MG63 (cell line): ENCODE data around the gene UST. TPM values are rescaled to one million over a fixed set of nuclear protein-coding genes. Genes with fewer than 3 reads are reported as not detected.
"Not testable (repeated sequence)": the region's sequence is repeated elsewhere in the genome, so short reads cannot be mapped to it uniquely, and the experiment has no call there.

Experiments used
- DNase-seq: peaks from one replicate; pipeline ENCODE4 v3.0.0-alpha.2; 2020
- H3K27me3 ChIP-seq: fragments of 250-450 bp; sonication (Bioruptor Pico); 2 replicates; pipeline ENCODE4 v1.5.1; 2020; ENCODE audit warnings: mild to moderate bottlenecking, moderate library complexity
- H3K36me3 ChIP-seq: fragments of 250-450 bp; sonication (Bioruptor Pico); 2 replicates; pipeline ENCODE4 v1.5.1; 2020; ENCODE audit warnings: mild to moderate bottlenecking, moderate library complexity
- H3K4me3 ChIP-seq: fragments of 250-450 bp; sonication (Bioruptor Pico); 2 replicates; pipeline ENCODE4 v1.5.1; 2020; ENCODE audit warnings: mild to moderate bottlenecking, moderate library complexity
- H3K9me3 ChIP-seq: fragments of 250-450 bp; sonication (Bioruptor Pico); 2 replicates; pipeline ENCODE4 v1.5.1; 2020; ENCODE audit warnings: mild to moderate bottlenecking, moderate library complexity
- total RNA-seq: library from RNA; depleted of rRNA; stranded (reverse); fragments of >200 nt; shearing (Covaris generic); gene quantifications from 2 replicates; pipeline ENCODE4 v1.2.3, GENCODE V29; 2014; ENCODE audit warnings: low replicate concordance

The UST gene
- total RNA-seq, 1 experiment from 2014 or later: 22.0 TPM

DNA sequence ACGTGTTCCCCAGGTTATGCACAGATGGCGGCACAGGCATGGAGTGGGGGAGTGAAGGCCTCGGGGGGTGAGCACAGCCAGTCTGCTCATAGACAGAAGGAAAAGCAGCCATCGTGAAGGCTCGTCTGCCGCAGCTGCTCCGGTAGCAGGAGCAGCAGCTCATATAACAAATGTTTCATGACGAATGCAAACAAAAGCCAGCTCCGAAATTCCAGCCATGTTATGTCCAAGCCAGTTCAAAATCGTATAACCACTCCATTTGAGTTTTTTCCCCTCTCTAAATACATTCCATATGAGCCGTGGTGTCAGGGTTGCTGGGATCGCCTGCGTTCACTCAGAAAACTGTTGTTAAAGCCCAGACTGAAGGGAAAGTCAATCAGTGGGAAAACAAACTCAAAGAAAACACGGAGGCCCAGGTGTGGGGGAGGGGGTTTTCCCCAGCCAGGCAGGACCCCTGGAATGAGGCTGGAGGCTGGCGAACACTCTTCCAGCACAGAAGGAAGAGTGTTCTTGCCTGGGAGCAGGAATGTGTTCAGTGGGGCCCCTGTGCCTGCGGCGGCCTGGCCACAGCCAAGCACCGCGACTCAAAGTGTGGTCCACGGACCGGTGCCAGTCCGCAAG, 290.3 kb downstream of the UST start:
- Histone ChIP-seq H3K9me3 (no peaks in the 10 kb centered on the region), H3K36me3 (no peaks in the 10 kb centered on the region; the same call in 1 of the 2 replicates), H3K27me3 (no peaks in the 10 kb centered on the region), H3K4me3 (no peak overlapping the region)
- no peak for DNase-seq

DNA sequence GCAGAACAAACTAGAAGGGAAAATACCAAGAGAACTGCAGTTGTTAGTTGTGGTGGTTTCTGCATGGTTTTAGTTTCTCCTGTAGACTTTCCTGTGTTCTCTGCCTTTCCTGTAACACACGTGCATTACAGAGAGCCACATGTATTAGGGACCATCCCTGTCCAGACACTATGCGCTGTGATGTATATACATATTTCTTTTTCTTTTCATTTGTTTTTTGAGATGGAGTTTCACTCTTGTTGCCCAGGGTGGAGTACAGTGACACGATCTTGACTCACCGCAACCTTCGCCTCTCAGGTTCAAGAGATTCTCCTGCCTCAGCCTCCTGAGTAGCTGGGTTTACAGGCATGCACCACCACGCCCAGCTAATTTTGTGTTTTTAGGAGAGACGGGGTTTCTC, 292.2 kb downstream of the UST start:
- not testable (repeated sequence) for DNase-seq, H3K27me3 ChIP-seq, H3K4me3 ChIP-seq, H3K9me3 ChIP-seq, H3K36me3 ChIP-seq

DNA sequence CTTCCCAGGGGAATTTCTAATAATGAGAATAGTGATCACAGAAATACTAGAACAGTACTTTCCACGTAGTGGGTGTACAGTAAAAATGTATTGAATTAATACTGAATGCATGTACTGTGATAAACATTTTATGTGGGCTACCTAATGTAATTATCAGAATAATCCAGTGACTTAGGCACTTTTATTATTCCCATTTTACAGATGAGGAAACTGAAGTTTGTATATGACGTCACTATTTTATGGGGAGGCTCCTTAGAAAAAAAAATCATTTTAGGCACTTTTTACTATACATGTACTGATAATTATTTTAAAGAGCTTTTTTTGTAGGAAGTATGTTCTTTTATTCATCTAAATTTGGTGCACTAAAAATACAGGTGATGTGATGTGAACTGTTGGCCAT, 295.1 kb downstream of the UST start:
- H3K9me3 ChIP-seq: no peaks in the 10 kb centered on the region
- no peak for DNase-seq
- no peaks in the 10 kb centered on the region for H3K27me3 ChIP-seq

DNA sequence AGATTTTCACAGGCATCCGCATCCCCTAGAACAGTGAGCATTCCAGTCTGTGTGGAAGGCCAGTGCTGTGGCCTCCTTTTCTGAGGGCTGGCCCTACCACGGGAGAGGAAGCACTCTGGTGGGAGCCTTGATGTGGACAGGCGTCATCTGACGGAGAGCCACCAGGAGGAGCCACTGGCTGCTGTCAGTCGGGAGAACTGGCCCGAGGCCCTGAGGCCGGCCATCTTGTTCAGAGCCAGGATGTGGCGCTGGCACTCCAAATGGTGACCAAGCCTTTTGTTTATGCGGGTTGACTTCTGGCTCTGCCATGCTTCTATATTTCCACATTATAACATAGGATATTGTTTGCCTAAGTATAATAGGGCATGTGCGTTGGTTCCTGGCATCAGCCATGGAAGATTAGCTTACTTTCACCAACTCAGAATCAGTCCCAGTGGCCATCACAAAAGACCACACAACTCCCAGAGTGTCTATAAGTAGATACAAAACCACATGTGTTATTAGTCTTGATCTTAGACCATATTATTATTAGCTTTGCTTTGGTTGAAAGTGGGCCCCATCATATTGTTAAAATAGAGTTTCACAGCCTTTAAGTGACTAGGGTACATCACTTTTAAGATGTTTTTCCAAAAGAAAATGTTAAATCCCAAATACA, 296.8 kb downstream of the UST start:
- peak; percentile 70 for DNase-seq
- no peaks in the 10 kb centered on the region; the same call in 1 of the 2 replicates for H3K36me3 ChIP-seq
- no peaks in the 10 kb centered on the region for H3K9me3 ChIP-seq
- H3K27me3 ChIP-seq: no peaks in the 10 kb centered on the region
- no peak overlapping the region for H3K4me3 ChIP-seq

More for the DNA sequence above, 295.1 kb downstream of the UST start:
- Histone ChIP-seq H3K4me3 (no peak overlapping the region), H3K36me3 (no peaks in the 10 kb centered on the region; the same call in 1 of the 2 replicates)

DNA sequence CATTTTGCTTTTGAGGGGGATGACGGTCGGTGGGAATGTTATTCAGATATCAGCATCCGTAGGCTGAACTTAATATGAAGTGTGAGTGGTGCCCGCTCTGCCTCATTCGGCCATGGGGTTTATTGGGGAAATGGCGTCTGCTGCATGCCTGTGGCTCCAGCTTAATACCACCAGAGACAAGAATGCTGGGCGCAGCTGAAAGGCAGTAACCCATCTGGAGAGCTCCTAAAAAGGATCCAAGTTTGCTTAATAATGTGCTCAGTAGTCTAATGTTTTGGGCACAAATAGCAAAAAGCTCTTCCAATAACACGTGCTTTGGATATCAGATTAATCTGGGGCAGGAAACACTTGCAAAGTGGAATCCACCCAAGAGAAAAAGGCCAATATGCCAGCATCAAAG, 297.7 kb downstream of the UST start:
- peak; percentile 68 for DNase-seq
- Histone ChIP-seq H3K27me3 (no peaks in the 10 kb centered on the region), H3K36me3 (no peaks in the 10 kb centered on the region), H3K4me3 (no peak overlapping the region), H3K9me3 (no peaks in the 10 kb centered on the region)

DNA sequence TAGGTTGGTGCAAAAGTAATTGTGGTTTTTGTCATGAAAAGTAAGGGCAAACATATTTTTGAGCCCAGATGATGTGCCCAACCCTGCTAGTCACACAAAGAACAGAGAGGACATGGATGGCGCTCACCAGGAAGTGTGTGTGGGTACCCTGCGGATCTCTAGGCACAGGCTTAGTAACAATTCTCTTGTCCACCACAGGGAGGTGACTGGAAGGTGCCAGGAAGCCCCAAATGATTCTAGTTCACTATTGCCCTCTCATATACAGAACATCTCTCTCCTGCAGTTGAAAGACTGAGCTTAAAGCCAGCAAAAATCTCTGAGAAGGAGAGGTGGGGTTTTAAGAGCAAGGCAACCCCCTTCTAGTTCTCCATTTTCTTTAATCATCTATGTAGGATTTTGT, 298.6 kb downstream of the UST start:
- Histone ChIP-seq H3K9me3 (no peaks in the 10 kb centered on the region), H3K4me3 (no peak overlapping the region), H3K36me3 (no peaks in the 10 kb centered on the region), H3K27me3 (no peaks in the 10 kb centered on the region)
- DNase-seq: no peak

DNA sequence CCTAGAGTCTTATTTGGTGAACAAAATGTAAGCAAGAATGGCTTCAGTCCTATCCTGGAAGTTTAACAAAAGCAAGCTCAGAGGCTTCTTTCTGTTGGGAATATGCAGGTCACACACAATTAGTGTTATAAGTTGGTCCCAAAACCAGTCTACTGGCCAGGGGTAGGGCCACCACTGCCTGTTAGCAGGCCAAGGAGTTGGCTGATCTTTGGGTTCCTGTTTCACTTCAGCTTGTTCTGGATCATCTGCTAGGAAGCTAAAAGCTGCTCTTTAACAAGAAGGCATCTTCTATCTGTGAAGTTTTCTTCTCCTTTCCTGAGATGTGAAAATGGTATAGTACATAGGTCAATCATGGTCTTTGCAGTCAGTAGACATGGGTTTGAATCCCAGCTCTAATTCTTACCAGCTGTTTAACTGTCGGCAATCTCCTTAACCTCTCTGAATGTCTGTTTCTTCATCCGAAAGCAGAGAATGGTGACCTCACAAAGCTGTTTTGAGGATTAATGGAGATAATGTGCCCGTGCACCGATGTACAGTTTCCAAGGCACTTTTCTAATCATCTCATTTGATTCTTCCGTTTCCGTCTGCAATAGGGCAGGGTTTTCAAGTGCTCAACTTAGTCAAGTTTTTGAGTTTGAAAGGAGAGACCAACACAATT, 299.5 kb downstream of the UST start:
- no peak for DNase-seq
- Histone ChIP-seq H3K36me3 (no peaks in the 10 kb centered on the region), H3K9me3 (no peaks in the 10 kb centered on the region), H3K27me3 (no peaks in the 10 kb centered on the region), H3K4me3 (no peak overlapping the region)

DNA sequence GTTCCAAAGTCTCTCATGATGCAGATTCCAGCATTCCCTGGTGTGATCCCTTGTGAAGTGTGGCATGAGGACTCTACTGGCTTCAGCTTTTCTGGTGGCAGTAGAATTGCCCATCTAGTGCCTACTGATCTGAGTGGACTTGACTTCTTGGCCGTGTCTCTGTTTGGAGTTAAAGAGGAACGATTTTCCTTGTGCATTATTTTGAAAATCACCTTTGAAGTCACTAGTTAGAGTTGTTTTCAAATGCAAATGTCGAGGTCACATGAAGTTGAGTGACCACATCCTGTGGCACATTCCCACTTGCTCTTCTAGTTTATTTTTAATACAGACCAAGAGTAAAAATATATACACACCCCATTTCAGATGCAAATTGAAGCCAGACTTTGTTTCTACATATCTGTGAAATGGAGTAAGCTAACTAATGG, 300.0 kb downstream of the UST start:
- Histone ChIP-seq H3K27me3 (no peaks in the 10 kb centered on the region), H3K4me3 (no peak overlapping the region), H3K36me3 (no peaks in the 10 kb centered on the region), H3K9me3 (no peaks in the 10 kb centered on the region)
- DNase-seq: no peak

DNA sequence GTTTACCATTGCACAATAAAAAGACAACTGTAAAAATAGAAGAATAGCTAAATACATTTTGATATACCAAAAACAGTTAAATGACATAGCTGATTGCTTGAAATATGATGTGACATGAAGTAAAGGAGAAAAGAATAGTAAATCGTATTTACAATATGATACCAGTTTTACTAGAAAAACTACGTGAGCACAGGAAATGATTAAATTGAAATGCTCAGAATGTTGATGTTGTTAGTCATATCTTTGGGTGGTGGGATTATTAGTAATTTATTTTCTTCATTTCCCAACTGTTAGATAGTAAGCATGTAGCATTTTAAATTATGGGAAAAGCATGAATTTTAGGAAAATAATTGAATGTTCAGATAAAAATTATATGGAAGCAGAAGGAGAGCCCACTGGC, 302.4 kb downstream of the UST start:
- H3K27me3 ChIP-seq: no peaks in the 10 kb centered on the region
- H3K4me3 ChIP-seq: no peak overlapping the region
- H3K36me3 ChIP-seq: no peaks in the 10 kb centered on the region
- no peak for DNase-seq
- H3K9me3 ChIP-seq: no peaks in the 10 kb centered on the region

DNA sequence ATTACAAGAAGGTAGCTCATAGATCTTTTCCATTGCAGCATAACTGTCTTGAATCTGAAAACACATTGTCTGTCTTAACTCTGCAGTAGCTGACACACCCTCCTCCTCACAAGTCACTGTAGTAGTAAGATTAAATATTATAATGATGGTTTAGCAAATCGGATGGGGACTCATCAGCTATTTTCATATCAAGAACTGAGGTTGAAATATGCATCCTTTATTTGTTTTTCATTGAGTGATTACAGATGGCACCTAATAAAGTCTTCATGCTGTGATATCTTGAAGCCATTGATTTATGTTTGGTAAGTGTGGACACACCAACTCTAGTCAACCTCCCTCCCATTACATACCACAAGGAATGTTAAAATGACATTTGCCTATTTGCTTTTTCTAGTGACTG, 303.3 kb downstream of the UST start:
- Histone ChIP-seq H3K9me3 (no peaks in the 10 kb centered on the region), H3K36me3 (no peaks in the 10 kb centered on the region), H3K4me3 (no peak overlapping the region), H3K27me3 (no peaks in the 10 kb centered on the region)
- DNase-seq: no peak

DNA sequence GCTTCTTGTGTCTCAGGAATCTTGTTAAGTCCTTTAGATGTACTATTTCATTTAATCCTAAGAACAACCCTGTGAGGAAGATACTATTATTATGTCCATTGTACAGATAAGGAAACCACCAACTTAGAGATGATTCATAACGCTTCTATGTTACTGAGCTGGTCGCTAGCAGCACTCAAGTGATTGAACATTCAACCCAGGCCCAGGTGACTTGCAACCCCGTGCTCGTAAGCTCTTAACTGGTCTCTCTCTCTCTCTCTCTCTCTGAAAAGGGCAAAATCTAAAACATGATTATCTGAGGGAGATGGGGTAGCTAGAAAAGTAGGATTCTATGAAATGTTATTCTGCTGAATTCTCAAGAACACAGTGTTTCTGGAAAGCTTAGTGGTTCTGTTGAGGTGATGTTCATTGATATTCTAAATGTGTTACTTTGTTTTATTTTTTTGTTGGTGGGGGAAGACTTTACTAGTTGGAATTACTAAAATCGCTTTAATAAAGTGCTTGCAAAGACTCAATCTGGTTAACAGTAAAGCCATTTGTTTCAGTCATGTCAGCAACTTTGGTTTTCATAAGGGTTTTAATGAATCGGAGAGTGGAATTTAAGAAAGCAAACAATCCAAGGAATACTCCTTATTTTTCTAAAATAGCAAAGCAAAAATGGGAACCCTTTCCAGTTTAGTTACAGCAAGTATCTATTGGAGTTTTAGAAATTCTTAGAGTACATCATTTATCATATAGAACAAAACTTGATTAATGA, 305.7 kb downstream of the UST start:
- no peaks in the 10 kb centered on the region for H3K27me3 ChIP-seq
- H3K4me3 ChIP-seq: no peak overlapping the region
- no peaks in the 10 kb centered on the region for H3K9me3 ChIP-seq
- no peaks in the 10 kb centered on the region for H3K36me3 ChIP-seq
- DNase-seq: no peak

DNA sequence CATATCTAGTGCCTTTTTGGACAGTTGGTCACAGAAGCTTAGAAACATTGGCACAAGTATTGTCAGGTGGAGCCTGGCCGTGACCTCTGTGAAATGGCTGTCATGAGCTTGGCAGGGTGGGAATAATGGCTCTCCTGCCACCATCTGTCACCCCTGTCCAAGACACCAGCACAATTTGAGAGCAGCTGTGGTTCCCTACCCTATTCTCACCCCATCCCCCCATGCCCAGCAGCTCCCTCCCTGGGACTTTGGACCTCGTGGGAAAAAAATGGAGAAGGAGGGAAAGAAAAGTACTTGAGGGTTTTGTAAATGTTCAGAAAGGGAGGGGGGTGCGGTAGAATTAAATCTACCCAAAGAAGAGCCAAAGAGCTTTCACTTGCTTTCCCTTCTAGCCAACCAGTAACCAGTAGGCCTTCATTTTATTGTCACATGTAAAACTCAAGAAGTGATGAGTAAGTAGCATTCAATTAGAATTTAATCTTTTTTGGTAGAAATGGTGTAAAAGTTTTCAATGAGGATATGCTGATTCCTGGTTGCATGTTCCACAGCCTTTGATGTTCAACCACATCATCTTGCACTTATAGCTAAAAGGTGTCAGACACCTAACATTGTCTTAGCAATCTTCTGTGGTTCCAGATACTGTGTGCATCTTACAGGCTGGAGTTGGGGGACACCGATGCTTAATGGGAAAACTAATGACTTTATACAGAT, 307.2 kb downstream of the UST start:
- Histone ChIP-seq H3K27me3 (no peaks in the 10 kb centered on the region), H3K36me3 (no peaks in the 10 kb centered on the region), H3K9me3 (no peaks in the 10 kb centered on the region), H3K4me3 (no peak overlapping the region)
- DNase-seq: no peak

DNA sequence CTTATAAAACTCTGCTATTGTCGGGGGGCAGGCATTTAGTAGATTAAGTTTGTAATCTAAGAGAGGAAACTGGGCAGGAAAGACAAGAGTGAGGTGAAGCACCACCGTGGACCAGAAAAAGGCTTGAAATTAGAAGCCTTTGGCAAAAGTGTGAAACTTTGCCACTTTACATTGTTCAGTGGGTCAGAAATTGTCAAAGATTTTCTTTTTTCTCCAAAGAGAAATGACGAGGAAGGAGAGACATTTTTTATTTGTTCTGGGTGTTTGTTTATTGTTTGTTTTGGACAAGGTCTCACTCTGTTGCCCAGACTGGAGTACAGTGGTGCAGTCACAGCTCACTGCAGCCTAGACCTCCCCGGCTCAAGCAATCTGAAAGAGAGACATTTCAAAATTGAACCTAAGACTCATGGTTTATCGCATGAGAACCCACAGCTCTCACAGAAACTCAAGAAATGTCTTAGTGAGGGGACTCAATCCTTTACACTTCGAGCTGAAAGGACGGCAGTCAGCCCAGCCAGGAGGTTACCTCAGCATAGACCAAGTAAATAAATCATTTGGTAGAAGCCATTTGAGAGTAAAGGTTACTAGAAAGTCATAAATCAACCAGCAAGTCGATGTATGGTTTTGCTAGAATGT, 307.8 kb downstream of the UST start:
- H3K27me3 ChIP-seq: no peaks in the 10 kb centered on the region
- no peaks in the 10 kb centered on the region for H3K9me3 ChIP-seq
- H3K36me3 ChIP-seq: no peaks in the 10 kb centered on the region
- DNase-seq: no peak
- H3K4me3 ChIP-seq: no peak overlapping the region

DNA sequence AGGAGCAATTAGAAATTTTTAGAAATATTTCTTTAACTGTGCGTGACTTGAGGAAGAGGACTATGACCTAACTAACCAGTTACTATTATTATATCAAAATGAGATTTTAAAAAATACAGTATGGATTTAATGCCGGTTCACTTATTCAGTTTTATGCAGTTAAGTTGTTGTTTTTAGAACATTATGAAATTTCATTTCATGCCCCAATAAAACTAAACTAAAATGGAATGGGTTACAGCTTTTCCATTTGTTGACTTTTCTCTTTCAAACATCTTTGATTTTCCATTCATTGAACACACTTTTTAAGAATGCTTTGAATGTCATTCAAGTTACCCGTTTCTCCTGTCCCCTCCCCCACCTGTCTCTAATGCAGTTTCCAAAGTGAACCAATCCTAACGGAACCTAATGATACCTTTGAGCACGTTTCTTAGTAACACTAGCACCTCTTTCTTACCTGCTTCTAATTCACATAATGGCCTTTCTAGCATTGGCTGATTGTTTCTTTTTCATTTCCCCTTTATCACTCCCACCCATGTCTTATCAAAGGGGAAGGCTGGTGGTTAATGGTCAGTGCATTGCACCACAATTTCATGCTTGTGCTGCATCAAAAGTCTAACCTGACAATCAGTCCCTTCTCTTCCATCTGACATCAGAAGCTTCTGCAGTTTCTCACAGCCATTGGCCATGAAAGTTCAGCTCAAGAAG, 308.5 kb downstream of the UST start:
- Histone ChIP-seq H3K9me3 (no peaks in the 10 kb centered on the region), H3K27me3 (no peaks in the 10 kb centered on the region), H3K36me3 (no peaks in the 10 kb centered on the region), H3K4me3 (no peak overlapping the region)
- DNase-seq: no peak

DNA sequence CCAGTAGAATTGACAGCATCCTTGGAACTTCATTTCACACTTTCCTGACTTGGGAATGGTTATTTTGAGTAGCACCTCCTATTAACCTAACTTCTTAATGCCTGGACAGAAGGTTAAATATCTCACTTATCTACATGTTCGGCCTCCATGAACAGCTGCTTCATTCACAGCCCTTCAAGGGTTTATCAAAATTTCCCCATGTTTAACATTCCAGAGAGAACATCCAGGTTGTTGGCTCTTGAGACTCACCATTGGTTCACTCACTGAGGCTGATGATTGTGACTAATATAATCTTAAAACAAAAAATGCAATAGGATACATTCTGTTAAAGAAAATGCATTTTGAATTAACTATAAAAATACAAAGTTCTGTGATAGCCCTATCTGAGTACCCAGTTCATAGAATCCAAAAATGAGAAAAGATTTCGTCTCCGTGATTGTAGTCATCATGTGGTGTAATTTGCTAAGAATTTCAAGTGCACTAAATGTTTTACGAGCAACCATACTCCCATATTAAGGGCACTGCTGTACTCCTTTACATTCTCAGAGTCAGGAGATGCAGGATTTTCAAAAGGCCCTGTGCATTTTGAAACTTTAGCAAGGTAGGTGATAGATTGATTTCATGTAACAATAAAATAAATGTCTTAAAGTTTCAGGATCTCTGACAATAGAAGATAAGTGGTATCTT, 310.1 kb downstream of the UST start:
- no peaks in the 10 kb centered on the region for H3K36me3 ChIP-seq
- H3K9me3 ChIP-seq: no peaks in the 10 kb centered on the region
- no peaks in the 10 kb centered on the region for H3K27me3 ChIP-seq
- no peak overlapping the region for H3K4me3 ChIP-seq
- DNase-seq: no peak
